NCI-H446 treated with DMSO at 0.1 percent for 48 hours (cell line): ENCODE measurements around the gene VPS37B.

Experiments used
- DNase-seq: peaks from one replicate; lab custom pipeline; 2025; lab: John Stamatoyannopoulos, UW

Gene VPS37B

GRCh38 chr12:122866379-122866778, 29.5 kb downstream of the VPS37B start:
- DNase-seq = no peak

GRCh38 chr12:122865268-122866231, 30.4 kb downstream of the VPS37B start:
- no peak for DNase-seq

GRCh38 chr12:122864894-122865253, 31.1 kb downstream of the VPS37B start:
- no peak for DNase-seq

GRCh38 chr12:122862872-122863701, 32.8 kb downstream of the VPS37B start:
- no peak for DNase-seq

GRCh38 chr12:122862110-122862634, 33.8 kb downstream of the VPS37B start:
- no peak for DNase-seq

- DNase-seq = no peak
These were observed 34.3 kb downstream of the VPS37B start for GRCh38 chr12:122861587-122861970.

GRCh38 chr12:122860854-122861586, 34.9 kb downstream of the VPS37B start:
- no peak for DNase-seq

- DNase-seq = peak; percentile 6
These were observed 35.7 kb downstream of the VPS37B start for GRCh38 chr12:122860040-122860853.

- no peak for DNase-seq
These were observed 36.5 kb downstream of the VPS37B start for GRCh38 chr12:122859303-122860039.

GRCh38 chr12:122858591-122859302, 37.2 kb downstream of the VPS37B start:
- no peak for DNase-seq

GRCh38 chr12:122858171-122858570, 37.8 kb downstream of the VPS37B start:
- DNase-seq = no peak

GRCh38 chr12:122856999-122857671, 38.8 kb downstream of the VPS37B start:
- no peak for DNase-seq

GRCh38 chr12:122855928-122856831, 39.7 kb downstream of the VPS37B start:
- DNase-seq = no peak

- no peak for DNase-seq
These were observed 40.7 kb downstream of the VPS37B start for GRCh38 chr12:122855071-122855829.

GRCh38 chr12:122854554-122854953, 41.4 kb downstream of the VPS37B start:
- DNase-seq = no peak

GRCh38 chr12:122853582-122854245, 42.2 kb downstream of the VPS37B start:
- DNase-seq = no peak
